GM12892 (cell line): ENCODE results near the gene CDH13.

Experiments
- DNase-seq: peaks from one replicate; pipeline ENCODE4 v3.0.0; 2011; ENCODE audit not compliant: insufficient read length
- FAIRE-seq: peaks from 2 replicates; lab custom pipeline; 2011; peaks lifted over from hg19 to GRCh38; lab: Jason Lieb, UNC
- POLR2A ChIP-seq: IDR thresholded peaks from 2 replicates; pipeline ENCODE4 v1.6.1; 2011; ENCODE audit warnings: low read depth, low read length, control low read depth
- POLR2AphosphoS5 ChIP-seq: IDR thresholded peaks from 2 replicates; pipeline ENCODE4 v1.6.1; 2011; ENCODE audit warnings: low read depth, low read length, control low read depth
- TAF1 ChIP-seq: IDR thresholded peaks from 2 replicates; pipeline ENCODE4 v1.6.1; 2011; ENCODE audit warnings: low read depth, mild to moderate bottlenecking, control low read depth, low read length, borderline replicate concordance

The CDH13 gene

GRCh38 chr16:83720981-83721380 is 1094.2 kb downstream of the CDH13 start:
- TF ChIP-seq POLR2A (no peak), TAF1 (no peak), POLR2AphosphoS5 (no peak)
- no peak for FAIRE-seq

GRCh38 chr16:83721676-83722075 is 1094.9 kb downstream of the CDH13 start:
- FAIRE-seq = no peak
- TF ChIP-seq POLR2AphosphoS5 = no peak
- TF ChIP-seq TAF1 = no peak
- no peak for TF ChIP-seq POLR2A

More at GRCh38 chr16:83720981-83721380, 1094.2 kb downstream of the CDH13 start:
- DNase-seq = no peak

GRCh38 chr16:83722456-83723183 is 1095.9 kb downstream of the CDH13 start:
- no peak for FAIRE-seq
- TF ChIP-seq POLR2AphosphoS5 (no peak), POLR2A (no peak), TAF1 (no peak)
- no peak for DNase-seq

More at GRCh38 chr16:83721676-83722075, 1094.9 kb downstream of the CDH13 start:
- no peak for DNase-seq

- TF ChIP-seq POLR2AphosphoS5 (no peak), POLR2A (no peak), TAF1 (no peak)
- DNase-seq = no peak
- FAIRE-seq = no peak
Measured at GRCh38 chr16:83723244-83723643, 1096.5 kb downstream of the CDH13 start.

- no peak for TF ChIP-seq POLR2AphosphoS5
- no peak for TF ChIP-seq TAF1
- TF ChIP-seq POLR2A = no peak
- FAIRE-seq (no peak), DNase-seq (no peak)
Measured at GRCh38 chr16:83723901-83724300, 1097.1 kb downstream of the CDH13 start.

- FAIRE-seq = no peak
- TF ChIP-seq TAF1 (no peak), POLR2A (no peak), POLR2AphosphoS5 (no peak)
Measured at GRCh38 chr16:83724585-83724984, 1097.8 kb downstream of the CDH13 start.

GRCh38 chr16:83725313-83725712 is 1098.5 kb downstream of the CDH13 start:
- no peak for TF ChIP-seq TAF1
- no peak for TF ChIP-seq POLR2AphosphoS5
- DNase-seq (no peak), FAIRE-seq (no peak)

More at GRCh38 chr16:83724585-83724984, 1097.8 kb downstream of the CDH13 start:
- DNase-seq = no peak

- FAIRE-seq = no peak
- no peak for DNase-seq
- TF ChIP-seq POLR2A = no peak
Measured at GRCh38 chr16:83727018-83727417, 1100.2 kb downstream of the CDH13 start.

GRCh38 chr16:83727751-83728352 is 1101.1 kb downstream of the CDH13 start:
- no peak for TF ChIP-seq TAF1
- no peak for TF ChIP-seq POLR2AphosphoS5
- no peak for TF ChIP-seq POLR2A
- FAIRE-seq (no peak), DNase-seq (no peak)

- FAIRE-seq = no peak
- TF ChIP-seq POLR2AphosphoS5 = no peak
- no peak for TF ChIP-seq TAF1
- TF ChIP-seq POLR2A = no peak
- no peak for DNase-seq
Measured at GRCh38 chr16:83728492-83728891, 1101.7 kb downstream of the CDH13 start.

- TF ChIP-seq POLR2AphosphoS5 (no peak), TAF1 (no peak), POLR2A (no peak)
- no peak for DNase-seq
- no peak for FAIRE-seq
Measured at GRCh38 chr16:83730812-83731211, 1104.0 kb downstream of the CDH13 start.

- FAIRE-seq = no peak
- DNase-seq = no peak
- TF ChIP-seq TAF1 (no peak), POLR2A (no peak), POLR2AphosphoS5 (no peak)
Measured at GRCh38 chr16:83732536-83732935, 1105.8 kb downstream of the CDH13 start.

GRCh38 chr16:83733301-83733700 is 1106.5 kb downstream of the CDH13 start:
- TF ChIP-seq TAF1 = no peak
- TF ChIP-seq POLR2AphosphoS5 = no peak
- TF ChIP-seq POLR2A = no peak
- DNase-seq = no peak

More at GRCh38 chr16:83733301-83733700, 1106.5 kb downstream of the CDH13 start:
- FAIRE-seq = no peak
